H1 (cell line): ENCODE measurements around the gene CNOT10. TPM values are rescaled to one million over a fixed set of nuclear protein-coding genes. Genes with fewer than 3 reads are reported as not detected.
A peak's percentile ranks its signal among the peaks of the same experiment; 100 is the strongest.

Experiments
- CTCF ChIA-PET: fragments of 300-600 bp; sonication (Branson Sonifier 250); formaldehyde crosslinking; loops from one replicate; lab custom pipeline; 2021; ENCODE audit not compliant: partially characterized antibody; lab: Charles Lee
- POLR2A ChIA-PET: fragments of 300-600 bp; sonication (Branson Sonifier 250); formaldehyde crosslinking; loops from one replicate; lab custom pipeline; 2021; ENCODE audit warnings: inconsistent platforms; ENCODE audit not compliant: partially characterized antibody; lab: Charles Lee
- DNase-seq, 2 experiments: peaks; one replicate each; pipeline versions ENCODE4 v3.0.0 to v3.0.0-alpha.2; 2010 to 2022; ENCODE audit warnings: low spot score in 2 of 2, low read depth in 1 of 2, mixed read lengths in 1 of 2
- FAIRE-seq: peaks from 2 replicates; lab custom pipeline; 2011; peaks lifted over from hg19 to GRCh38; lab: Jason Lieb, UNC
- H2AFZ ChIP-seq: 2 replicates; pipeline ENCODE4 v1.8.1; 2012; ENCODE audit warnings: low read length, inconsistent platforms
- H2AK5ac ChIP-seq: 2 replicates; pipeline ENCODE4 v1.6.1; 2013; ENCODE audit warnings: low read depth, low read length
- H2BK120ac ChIP-seq: replicated peaks from 2 replicates; pipeline ENCODE3; 2013; ENCODE audit warnings: low read depth, low read length, inconsistent platforms
- H2BK12ac ChIP-seq: 2 replicates; pipeline ENCODE4 v1.6.1; 2013; ENCODE audit warnings: low read depth, low read length
- H2BK15ac ChIP-seq: 2 replicates; pipeline ENCODE4 v1.6.1; 2013; ENCODE audit warnings: low read length
- H2BK20ac ChIP-seq: 2 replicates; pipeline ENCODE4 v1.6.1; 2013; ENCODE audit warnings: low read length
- H2BK5ac ChIP-seq: 2 replicates; pipeline ENCODE4 v1.6.1; 2013; ENCODE audit warnings: low read depth, low read length
- H3K14ac ChIP-seq: 2 replicates; pipeline ENCODE4 v1.6.1; 2013; ENCODE audit warnings: inconsistent platforms; ENCODE audit not compliant: insufficient read length
- H3K18ac ChIP-seq: 2 replicates; pipeline ENCODE4 v1.6.1; 2013; ENCODE audit warnings: low read length; ENCODE audit errors: extremely low read depth
- H3K23ac ChIP-seq: 2 replicates; pipeline ENCODE4 v1.6.1; 2013; ENCODE audit warnings: inconsistent platforms; ENCODE audit not compliant: insufficient read length
- H3K23me2 ChIP-seq: 2 replicates; pipeline ENCODE4 v1.6.1; 2013; ENCODE audit warnings: low read depth, low read length
- H3K27ac ChIP-seq: 2 replicates; pipeline ENCODE4 v1.6.1; 2011; ENCODE audit warnings: low read depth, low read length, inconsistent platforms
- H3K27me3 ChIP-seq, 4 experiments: replicated peaks in 1 of 4; 1 replicate in 1 of 4; 2 replicates in 3 of 4; pipeline versions ENCODE4 v1.6.1 to v1.8.1; 2011 to 2013; ENCODE audit warnings: low read length in 3 of 4, mild to moderate bottlenecking in 3 of 4, inconsistent platforms in 2 of 4, mixed read lengths in 2 of 4, moderate library complexity in 1 of 4; ENCODE audit not compliant: control insufficient read depth in 3 of 4, insufficient read depth in 3 of 4; ENCODE audit errors: extremely low read depth in 1 of 4
- H3K36me3 ChIP-seq, 4 experiments: 2 replicates each; pipeline versions ENCODE4 v1.6.1 to v1.8.1; 2011 to 2013; ENCODE audit warnings: mild to moderate bottlenecking in 4 of 4, low read length in 3 of 4, moderate library complexity in 2 of 4, control low read depth in 1 of 4, inconsistent platforms in 1 of 4; ENCODE audit not compliant: insufficient read depth in 4 of 4, control insufficient read depth in 2 of 4
- H3K4ac ChIP-seq: replicated peaks from 2 replicates; pipeline ENCODE3; 2013; ENCODE audit warnings: low read length, low read depth, mixed read lengths, inconsistent platforms; ENCODE audit not compliant: insufficient read length
- H3K4me1 ChIP-seq, 4 experiments: replicated peaks in 1 of 4; 1 replicate in 1 of 4; 2 replicates in 3 of 4; pipeline versions ENCODE4 v1.6.1 to v1.8.1; 2011 to 2013; ENCODE audit warnings: low read length in 3 of 4, inconsistent platforms in 2 of 4, mixed read lengths in 1 of 4; ENCODE audit not compliant: insufficient read depth in 4 of 4, control insufficient read depth in 3 of 4
- H3K4me2 ChIP-seq, 2 experiments: 2 replicates each; pipeline versions ENCODE4 v1.6.1 to v1.8.1; 2011 to 2013; ENCODE audit warnings: low read depth in 2 of 2, low read length in 2 of 2, control low read depth in 1 of 2, inconsistent platforms in 1 of 2, mild to moderate bottlenecking in 1 of 2; ENCODE audit not compliant: insufficient read depth in 1 of 2
- H3K4me3 ChIP-seq, 4 experiments: fragments of 200-600, 300-600 bp in 1 of 4; sonication (generic), shearing (Covaris generic), sonication (Bioruptor Twin) in 1 of 4; 2 replicates each; pipeline versions ENCODE4 v1.5.1 to v1.8.1; 2011 to 2016; ENCODE audit warnings: low read length in 4 of 4, low read depth in 3 of 4, control low read depth in 2 of 4, inconsistent platforms in 2 of 4, mild to moderate bottlenecking in 2 of 4, mixed read lengths in 1 of 4, moderate library complexity in 1 of 4; ENCODE audit not compliant: insufficient read depth in 2 of 4; ENCODE audit errors: extremely low read depth in 1 of 4
- H3K56ac ChIP-seq: replicated peaks from 2 replicates; pipeline ENCODE3; 2013; ENCODE audit warnings: low read depth, mild to moderate bottlenecking, mixed read lengths, low read length, inconsistent platforms; ENCODE audit not compliant: insufficient read length
- H3K79me1 ChIP-seq: 2 replicates; pipeline ENCODE4 v1.6.1; 2013; ENCODE audit warnings: low read depth, low read length, control low read depth
- H3K79me2 ChIP-seq, 2 experiments: 2 replicates each; pipeline versions ENCODE4 v1.6.1 to v1.8.1; 2012 to 2013; ENCODE audit warnings: low read length in 2 of 2, mild to moderate bottlenecking in 2 of 2, inconsistent platforms in 1 of 2; ENCODE audit not compliant: insufficient read depth in 2 of 2, control insufficient read depth in 1 of 2
- H3K9ac ChIP-seq, 4 experiments: replicated peaks in 1 of 4; 1 replicate in 1 of 4; 2 replicates in 3 of 4; pipeline versions ENCODE4 v1.6.1 to v1.8.1; 2011 to 2013; ENCODE audit warnings: low read depth in 3 of 4, low read length in 3 of 4, control low read depth in 2 of 4, mild to moderate bottlenecking in 2 of 4, moderate library complexity in 2 of 4, inconsistent platforms in 1 of 4; ENCODE audit errors: extremely low read depth in 1 of 4
- H3K9me3 ChIP-seq, 2 experiments: 2 replicates each; pipeline versions ENCODE4 v1.6.1 to v1.8.1; 2012 to 2013; ENCODE audit warnings: mild to moderate bottlenecking in 2 of 2, moderate library complexity in 2 of 2, control low read depth in 1 of 2, inconsistent platforms in 1 of 2, low read depth in 1 of 2, low read length in 1 of 2, mixed read lengths in 1 of 2; ENCODE audit not compliant: insufficient read depth in 2 of 2
- H4K20me1 ChIP-seq, 2 experiments: replicated peaks in 1 of 2; 2 replicates each; pipeline versions ENCODE3 to v1.8.1; 2011 to 2013; ENCODE audit warnings: inconsistent platforms in 2 of 2, low read length in 2 of 2, mild to moderate bottlenecking in 1 of 2; ENCODE audit not compliant: insufficient read depth in 2 of 2, control insufficient read depth in 1 of 2
- H4K5ac ChIP-seq: 2 replicates; pipeline ENCODE4 v1.6.1; 2013; ENCODE audit warnings: low read length, low read depth, mixed read lengths, inconsistent platforms; ENCODE audit not compliant: insufficient read length
- H4K8ac ChIP-seq: 2 replicates; pipeline ENCODE4 v1.8.0; 2013; ENCODE audit warnings: mild to moderate bottlenecking, moderate library complexity, low read length, inconsistent platforms; ENCODE audit not compliant: insufficient read depth; ENCODE audit errors: extremely low read depth
- H4K91ac ChIP-seq: replicated peaks from 2 replicates; pipeline ENCODE3; 2013; ENCODE audit warnings: low read length, mixed read lengths, inconsistent platforms; ENCODE audit not compliant: insufficient read length
- CHD1 ChIP-seq: IDR thresholded peaks from 2 replicates; pipeline ENCODE4 v1.6.1; 2012; ENCODE audit warnings: low read depth, low read length, improper control_type of control experiment
- CREB1 ChIP-seq: IDR thresholded peaks from 2 replicates; pipeline ENCODE4 v1.6.1; 2012; ENCODE audit warnings: inconsistent platforms
- EGR1 ChIP-seq: IDR thresholded peaks from 2 replicates; pipeline ENCODE4 v1.6.1; 2011; ENCODE audit warnings: low read depth, low read length, borderline replicate concordance
- GTF2F1 ChIP-seq: IDR thresholded peaks from 2 replicates; pipeline ENCODE4 v1.6.1; 2012; ENCODE audit warnings: low read depth, low read length, improper control_type of control experiment, borderline replicate concordance
- HDAC6 ChIP-seq: IDR thresholded peaks from one replicate; pipeline ENCODE4 v1.7.1; 2012; ENCODE audit warnings: low read depth, mild to moderate bottlenecking, inconsistent platforms, low read length, moderate library complexity
- RAD21 ChIP-seq, 2 experiments: IDR thresholded peaks in 1 of 2; conservative IDR thresholded peaks in 1 of 2; 2 replicates each; pipeline ENCODE4 v1.6.1; 2011; ENCODE audit warnings: low read depth in 2 of 2, low read length in 2 of 2, improper control_type of control experiment in 1 of 2, inconsistent platforms in 1 of 2, mild to moderate bottlenecking in 1 of 2, moderate library complexity in 1 of 2
- RXRA ChIP-seq: IDR thresholded peaks from 2 replicates; pipeline ENCODE4 v1.6.1; 2011; ENCODE audit warnings: low read depth, mild to moderate bottlenecking, low read length, moderate library complexity; ENCODE audit not compliant: insufficient read depth
- SAP30 ChIP-seq: fragments of 300-600 bp; sonication (generic); IDR thresholded peaks from 2 replicates; pipeline ENCODE4 v1.7.1; 2012; ENCODE audit warnings: low read length, moderate library complexity, mild to moderate bottlenecking, inconsistent platforms; ENCODE audit not compliant: insufficient read depth, insufficient replicate concordance
- SIX5 ChIP-seq: IDR thresholded peaks from 2 replicates; pipeline ENCODE4 v1.6.1; 2011; ENCODE audit warnings: mild to moderate bottlenecking, low read depth, low read length
- TAF1 ChIP-seq: IDR thresholded peaks from 2 replicates; pipeline ENCODE4 v1.6.1; 2011; ENCODE audit warnings: mild to moderate bottlenecking, low read depth, low read length
- TAF7 ChIP-seq: optimal IDR thresholded peaks from 2 replicates; pipeline ENCODE3; 2011; ENCODE audit warnings: low read depth, mild to moderate bottlenecking, inconsistent platforms, low read length, moderate library complexity, borderline replicate concordance
- WGBS, 2 experiments: shearing (Covaris generic) in 1 of 2; methylation state at CpG; one replicate each; pipeline versions ENCODE4 v1.1.6 to v1.1.7; 2013 to 2015; ENCODE audit warnings: low lambda C conversion rate in 2 of 2, mixed read lengths in 2 of 2, inconsistent platforms in 1 of 2, low coverage in 1 of 2, missing lambda C conversion rate in 1 of 2; ENCODE audit not compliant: insufficient replicate concordance in 2 of 2, insufficient coverage in 1 of 2, insufficient read length in 1 of 2; ENCODE audit errors: extremely low coverage in 1 of 2, missing lambda C conversion rate in 1 of 2; 5-methylcytosine and 5-hydroxymethylcytosine counted together
- polyA plus RNA-seq, 7 experiments: library from polyadenylated mRNA; depleted of rRNA in 3 of 7; stranded (reverse) in 5 of 7; unstranded in 2 of 7; fragments of >200 nt in 5 of 7; fragments of 200-250 nt in 2 of 7; gene quantifications; 1 replicate in 5 of 7; 2 replicates in 1 of 7; 4 replicates in 1 of 7; pipeline versions ENCODE4 v1.2.1 to v1.2.3, GENCODE V29; 2011 to 2013; ENCODE audit warnings: missing spikeins in 2 of 7, mixed read lengths in 2 of 7
- total RNA-seq: library from RNA; stranded (reverse); fragmentation: NEBNext Ultra II Directional; extraction: Animal tissue kit (Norgen Biotek cat#: 25700); gene quantifications from 2 replicates; pipeline ENCODE4 v1.2.1, GENCODE V29; 2021

Gene CNOT10
- total and polyA plus RNA-seq, 2 of the 8 experiments (the other 6 are each of a cell fraction or from before 2014, with no cell fraction given) = 39.9 to 55.9 TPM

DNA sequence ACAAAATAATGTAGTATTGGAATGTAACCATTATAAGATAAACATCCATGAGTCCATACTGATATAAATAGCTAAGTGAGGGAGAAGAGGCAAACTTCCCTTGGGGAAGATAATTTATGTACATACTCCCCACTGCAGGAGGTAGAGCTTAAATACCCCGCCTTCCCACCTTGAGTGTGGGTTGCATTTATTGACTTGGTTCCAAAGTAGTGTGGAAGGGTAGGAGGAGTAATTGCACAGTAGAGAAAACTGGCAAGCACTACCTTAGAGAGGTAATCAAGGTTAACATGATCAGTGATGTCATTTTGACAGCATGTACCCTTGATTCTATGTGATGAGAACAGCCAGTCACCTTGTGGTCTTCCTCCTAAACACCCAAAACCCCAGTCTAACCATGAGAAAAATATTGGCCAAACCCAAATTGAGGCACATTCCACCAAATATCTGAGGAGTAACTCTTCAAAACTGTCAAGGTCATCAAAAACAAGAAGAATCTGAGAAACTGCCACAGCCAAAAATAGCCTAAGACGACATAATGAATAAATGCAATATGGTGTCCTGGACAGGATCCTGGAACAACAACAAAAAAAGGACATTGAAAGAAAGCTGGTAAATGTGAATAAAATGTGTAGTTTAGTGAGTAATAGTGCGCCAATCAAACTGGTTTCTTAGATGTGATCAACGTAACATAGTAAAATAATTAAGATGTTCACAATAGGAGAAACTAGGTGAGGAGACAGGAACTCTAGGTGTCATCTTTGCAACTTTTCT, 774 bp upstream of the CNOT10 start:
- peaks cover 5% of the 10 kb centered on the region; the same call in 1 of the 2 replicates for H3K79me1 ChIP-seq
- peak overlapping the region; percentile 39; the same call in 1 of the 2 replicates for H2AK5ac ChIP-seq
- H3K79me2 ChIP-seq = peaks cover 6 to 35% of the 10 kb centered on the region in 2 experiments
- ChIA-PET POLR2A (interaction anchor here (0.7 to 2.2 kb wide), 5 partner anchors 10 to 132 kb away, joined by 3 to 9 read pairs (median 4); no protein-coding TSS in a partner anchor), CTCF (interaction anchor here (0.7 to 1.7 kb wide), 6 partner anchors 10 to 179 kb away, joined by 3 to 9 read pairs (median 3); no protein-coding TSS in a partner anchor)
- DNase-seq = no peak
- no peak overlapping the region for H2BK120ac ChIP-seq
- H3K27ac ChIP-seq = no peak overlapping the region
- no peaks in the 10 kb centered on the region for H3K9me3 ChIP-seq
- no peak overlapping the region; a peak in 1 of 7 replicates for H3K9ac ChIP-seq
- no peaks in the 10 kb centered on the region for H3K27me3 ChIP-seq
- peaks cover 0 to 4% (median 0%) of the 10 kb centered on the region in 4 experiments; a peak in 3 of 8 replicates for H3K36me3 ChIP-seq
- H3K4me2 ChIP-seq = peak overlapping the region; percentile 58 to 69
- H2BK5ac ChIP-seq = no peak overlapping the region
- no peak overlapping the region for H3K23ac ChIP-seq
- no peak overlapping the region for H3K14ac ChIP-seq
- H2BK12ac ChIP-seq = 0 out of 2 replicates have a peak overlapping the region, but pooled peaks have one; percentile 7
- peaks cover 0 to 3% of the 10 kb centered on the region in 2 experiments for H4K20me1 ChIP-seq
- no peak for FAIRE-seq
- WGBS, 2 experiments = 65% methylated on average over 4 of the region's 4 CpGs; no CpG with 5 or more reads in 1 of the 2 experiments
- H3K18ac ChIP-seq = no peak overlapping the region
- H3K4ac ChIP-seq = no peak overlapping the region
- no peaks in the 10 kb centered on the region; the same call in 1 of the 2 replicates for H3K23me2 ChIP-seq
- H3K4me3 ChIP-seq = peak overlapping the region; percentile 83 to 96 (median 86); a peak in 5 of 8 replicates
- no peak overlapping the region for H2BK20ac ChIP-seq
- no peak overlapping the region for H3K56ac ChIP-seq
- peaks cover 0 to 9% (median 2%) of the 10 kb centered on the region in 4 experiments; a peak in 4 of 7 replicates for H3K4me1 ChIP-seq
- H2AFZ ChIP-seq = peak overlapping the region; percentile 96
- no peak overlapping the region for H4K5ac ChIP-seq
- no peak overlapping the region for H4K8ac ChIP-seq
- H4K91ac ChIP-seq = no peak overlapping the region
- H2BK15ac ChIP-seq = no peak overlapping the region
- no peak for TF ChIP-seq HDAC6
- no peak for TF ChIP-seq EGR1
- TF ChIP-seq RXRA = no peak
- TF ChIP-seq RAD21 (IDR thresholded peaks at IDR 0.05 in 1 of 2, conservative IDR thresholded peaks at IDR 0.05 in 1 of 2; ENCODE audit: low read depth in 2 of 2, low read length in 2 of 2) = no peak
- no peak for TF ChIP-seq GTF2F1
- no peak for TF ChIP-seq TAF7
- no peak for TF ChIP-seq CHD1
- no peak for TF ChIP-seq SAP30
- TF ChIP-seq SIX5 = no peak
- TF ChIP-seq TAF1 = no peak
- TF ChIP-seq CREB1 = no peak
